HEK293T (cell line): ENCODE data around the gene DLG2.

ENCODE experiments used
- CTCF ChIA-PET: fragments of 350-600 bp; formaldehyde crosslinking; extraction: SDS; loops from one replicate; lab custom pipeline; 2021; ENCODE audit warnings: antibody characterized with exemption, inconsistent platforms; lab: Yijun Ruan, JAX
- POLR2A ChIA-PET: fragments of 350-600 bp; formaldehyde crosslinking; extraction: SDS; loops from one replicate; lab custom pipeline; 2020; ENCODE audit warnings: antibody characterized with exemption, inconsistent platforms; lab: Yijun Ruan, JAX
- DNase-seq: peaks from one replicate; pipeline ENCODE4 v3.0.0; 2012; ENCODE audit warnings: mixed read lengths; ENCODE audit errors: extremely low spot score
- ARNT ChIP-seq: fragments of 450-650 bp; IDR thresholded peaks from 2 replicates; pipeline ENCODE4 v1.6.1; 2017; ENCODE audit warnings: mild to moderate bottlenecking
- BHLHE40 ChIP-seq: fragments of 450-650 bp; IDR thresholded peaks from 2 replicates; pipeline ENCODE4 v1.6.1; 2016; ENCODE audit warnings: mild to moderate bottlenecking, moderate library complexity, borderline replicate concordance
- CTBP1 ChIP-seq: fragments of 450-650 bp; IDR thresholded peaks from 2 replicates; pipeline ENCODE4 v1.6.1; 2016; ENCODE audit warnings: borderline replicate concordance
- ELF4 ChIP-seq: fragments of 450-650 bp; IDR thresholded peaks from 2 replicates; pipeline ENCODE4 v1.6.1; 2017; ENCODE audit warnings: antibody characterized with exemption
- FOXA1 ChIP-seq: fragments of 450-650 bp; IDR thresholded peaks from 2 replicates; pipeline ENCODE4 v1.6.1; 2016; ENCODE audit warnings: mild to moderate bottlenecking
- FOXK2 ChIP-seq: fragments of 450-650 bp; IDR thresholded peaks from 2 replicates; pipeline ENCODE4 v1.6.1; 2016; ENCODE audit warnings: mild to moderate bottlenecking
- HDGF ChIP-seq: fragments of 450-650 bp; IDR thresholded peaks from 2 replicates; pipeline ENCODE4 v1.6.1; 2017; ENCODE audit warnings: antibody characterized with exemption, borderline replicate concordance
- L3MBTL2 ChIP-seq: fragments of 450-650 bp; conservative IDR thresholded peaks from 2 replicates; pipeline ENCODE4 v1.6.1; 2016; ENCODE audit warnings: mild to moderate bottlenecking
- LEF1 ChIP-seq: fragments of 450-650 bp; IDR thresholded peaks from 2 replicates; pipeline ENCODE4 v1.6.1; 2017; ENCODE audit warnings: mild to moderate bottlenecking, borderline replicate concordance
- NFRKB ChIP-seq: fragments of 450-650 bp; IDR thresholded peaks from 2 replicates; pipeline ENCODE4 v1.6.1; 2016; ENCODE audit warnings: mild to moderate bottlenecking, moderate library complexity
- SP1 ChIP-seq: fragments of 450-650 bp; IDR thresholded peaks from 2 replicates; pipeline ENCODE4 v1.6.1; 2017
- SUZ12 ChIP-seq: fragments of 450-650 bp; IDR thresholded peaks from 2 replicates; pipeline ENCODE4 v1.6.1; 2016; ENCODE audit warnings: mild to moderate bottlenecking
- TARDBP ChIP-seq: fragments of 450-650 bp; IDR thresholded peaks from 2 replicates; pipeline ENCODE4 v1.6.1; 2016
- ZNF384 ChIP-seq: fragments of 450-650 bp; IDR thresholded peaks from 2 replicates; pipeline ENCODE4 v1.6.1; 2016
- TF ChIP-seq, protein P1 (sequence below): fragments of 450-650 bp; IDR thresholded peaks from 2 replicates; pipeline ENCODE4 v1.6.1; 2016

The DLG2 gene

GRCh38 chr11:85483861-85484260, 143.3 kb downstream of the DLG2 start:
- ChIA-PET CTCF (no interaction called here), POLR2A (no interaction called here)
- DNase-seq: no peak
- TF ChIP-seq ARNT (no peak), ELF4 (no peak), CTBP1 (no peak)
- TF ChIP-seq, protein P1, sequence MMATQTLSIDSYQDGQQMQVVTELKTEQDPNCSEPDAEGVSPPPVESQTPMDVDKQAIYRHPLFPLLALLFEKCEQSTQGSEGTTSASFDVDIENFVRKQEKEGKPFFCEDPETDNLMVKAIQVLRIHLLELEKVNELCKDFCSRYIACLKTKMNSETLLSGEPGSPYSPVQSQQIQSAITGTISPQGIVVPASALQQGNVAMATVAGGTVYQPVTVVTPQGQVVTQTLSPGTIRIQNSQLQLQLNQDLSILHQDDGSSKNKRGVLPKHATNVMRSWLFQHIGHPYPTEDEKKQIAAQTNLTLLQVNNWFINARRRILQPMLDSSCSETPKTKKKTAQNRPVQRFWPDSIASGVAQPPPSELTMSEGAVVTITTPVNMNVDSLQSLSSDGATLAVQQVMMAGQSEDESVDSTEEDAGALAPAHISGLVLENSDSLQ: no peak

DNA sequence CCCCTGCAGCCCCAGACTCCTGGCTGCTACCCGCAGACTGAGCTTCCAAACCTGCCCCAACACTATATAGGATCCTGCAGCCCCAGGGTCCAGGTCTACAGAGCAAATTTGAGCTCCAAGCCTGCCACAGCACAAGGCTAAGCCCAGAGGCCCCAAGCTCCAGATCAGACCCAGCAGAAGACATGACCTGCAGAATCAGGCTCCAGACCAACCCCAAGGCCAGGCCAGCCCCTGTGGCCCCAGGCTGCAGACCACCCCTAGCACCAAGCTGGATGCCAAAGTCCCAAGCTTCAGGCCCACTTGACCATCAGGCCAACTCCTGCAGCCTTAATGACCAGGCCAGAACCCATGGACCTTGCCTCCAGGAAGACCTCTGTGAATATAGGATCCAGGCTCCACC, 145.3 kb downstream of the DLG2 start:
- no peak for DNase-seq
- ChIA-PET CTCF (no interaction called here), POLR2A (no interaction called here)
- TF ChIP-seq ZNF384: no peak
- no peak for TF ChIP-seq BHLHE40
- no peak for TF ChIP-seq HDGF
- no peak for TF ChIP-seq NFRKB
- TF ChIP-seq L3MBTL2: no peak
- no peak for TF ChIP-seq FOXK2
- no peak for TF ChIP-seq SP1
- TF ChIP-seq LEF1: no peak
- no peak for TF ChIP-seq CTBP1
- TF ChIP-seq, protein P1: no peak
- TF ChIP-seq FOXA1: no peak

GRCh38 chr11:85475660-85476517, 151.3 kb downstream of the DLG2 start:
- ChIA-PET CTCF (no interaction called here), POLR2A (no interaction called here)
- no peak for DNase-seq
- TF ChIP-seq, protein P1: no peak

DNA sequence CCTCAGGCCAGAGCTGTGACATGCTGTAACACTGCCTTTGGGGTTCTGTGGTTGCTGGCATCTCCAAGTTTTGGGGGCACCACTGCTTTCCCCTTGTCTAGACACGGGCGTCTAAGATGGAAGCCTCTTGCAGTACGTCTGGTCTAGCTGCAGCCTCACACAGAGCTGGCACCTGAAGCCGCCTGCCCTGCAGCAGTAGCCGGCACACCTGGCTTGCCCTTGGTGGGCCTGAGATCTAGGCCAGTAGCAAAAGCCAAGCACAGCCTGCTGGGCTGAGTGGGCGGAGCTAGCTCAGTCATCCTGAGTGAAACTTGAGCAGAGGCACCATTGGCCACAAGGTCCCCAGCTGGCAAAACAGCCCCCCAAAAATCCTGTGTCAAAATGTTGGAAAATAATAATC, 154.2 kb downstream of the DLG2 start:
- ChIA-PET CTCF (no interaction called here), POLR2A (no interaction called here)
- no peak for DNase-seq
- TF ChIP-seq FOXA1: no peak
- TF ChIP-seq NFRKB: no peak
- TF ChIP-seq FOXK2: no peak
- no peak for TF ChIP-seq LEF1
- TF ChIP-seq HDGF: no peak

DNA sequence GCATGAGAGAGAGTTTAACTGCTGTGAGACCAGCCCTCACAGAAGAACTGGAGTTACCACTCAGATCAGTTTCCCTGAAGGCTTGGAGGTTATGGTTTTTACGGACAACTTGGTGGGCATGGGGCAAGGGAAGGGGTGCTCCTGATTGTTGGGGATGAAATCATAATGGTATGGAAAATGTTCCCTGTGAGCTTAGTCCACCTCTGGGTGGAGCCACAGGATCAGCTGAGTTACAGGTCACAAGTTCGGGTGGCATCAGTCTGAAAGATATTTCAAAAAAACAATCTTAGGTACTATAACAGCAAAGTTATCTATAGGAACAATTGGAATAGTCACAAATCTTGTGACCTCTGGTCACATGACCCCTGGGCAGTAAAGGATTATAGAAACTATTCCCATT, 162.9 kb downstream of the DLG2 start:
- TF ChIP-seq BHLHE40: no peak
- no peak for TF ChIP-seq FOXA1
- CTCF ChIA-PET: no interaction called here

DNA sequence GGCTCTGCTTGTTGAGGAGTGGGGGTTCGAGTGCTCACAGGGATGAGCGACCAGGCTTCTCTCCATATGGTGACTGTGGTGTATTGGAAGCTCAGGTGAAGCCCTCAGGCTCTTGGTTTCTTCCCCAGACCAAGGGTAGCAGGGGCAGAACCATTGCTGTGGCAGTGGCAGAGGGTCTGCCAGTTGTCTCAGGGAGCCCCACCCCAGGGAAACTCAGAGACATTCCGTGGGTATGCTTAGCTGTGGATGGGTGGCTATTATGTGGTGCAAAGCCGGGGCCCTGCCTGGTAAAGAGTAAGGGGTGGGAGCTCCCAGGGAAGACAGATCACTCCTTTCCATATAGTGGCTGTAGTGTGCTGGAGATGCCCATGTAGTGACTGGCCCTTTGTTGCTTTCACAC, 167.8 kb downstream of the DLG2 start:
- ChIA-PET POLR2A (no interaction called here), CTCF (no interaction called here)
- TF ChIP-seq, protein P1: no peak
- no peak for TF ChIP-seq FOXK2
- TF ChIP-seq NFRKB: no peak
- no peak for TF ChIP-seq ZNF384
- no peak for TF ChIP-seq BHLHE40
- no peak for TF ChIP-seq CTBP1
- TF ChIP-seq HDGF: no peak
- no peak for TF ChIP-seq TARDBP
- TF ChIP-seq ELF4: no peak
- TF ChIP-seq L3MBTL2: no peak
- no peak for TF ChIP-seq LEF1
- TF ChIP-seq FOXA1: no peak

More for the DNA sequence above, 162.9 kb downstream of the DLG2 start:
- POLR2A ChIA-PET: no interaction called here
- no peak for DNase-seq

GRCh38 chr11:85444479-85444878, 182.7 kb downstream of the DLG2 start:
- TF ChIP-seq SUZ12 (no peak), ZNF384 (no peak), BHLHE40 (no peak)
- DNase-seq: no peak
- ChIA-PET CTCF (no interaction called here), POLR2A (no interaction called here)

More for the DNA sequence above, 167.8 kb downstream of the DLG2 start:
- DNase-seq: no peak
